ENCODE measurements around the gene NUDT4B.
"Not testable (repeated sequence)": the region's sequence is repeated elsewhere in the genome, so short reads cannot be mapped to it uniquely, and the experiment has no call there.

Gene NUDT4B

DNA sequence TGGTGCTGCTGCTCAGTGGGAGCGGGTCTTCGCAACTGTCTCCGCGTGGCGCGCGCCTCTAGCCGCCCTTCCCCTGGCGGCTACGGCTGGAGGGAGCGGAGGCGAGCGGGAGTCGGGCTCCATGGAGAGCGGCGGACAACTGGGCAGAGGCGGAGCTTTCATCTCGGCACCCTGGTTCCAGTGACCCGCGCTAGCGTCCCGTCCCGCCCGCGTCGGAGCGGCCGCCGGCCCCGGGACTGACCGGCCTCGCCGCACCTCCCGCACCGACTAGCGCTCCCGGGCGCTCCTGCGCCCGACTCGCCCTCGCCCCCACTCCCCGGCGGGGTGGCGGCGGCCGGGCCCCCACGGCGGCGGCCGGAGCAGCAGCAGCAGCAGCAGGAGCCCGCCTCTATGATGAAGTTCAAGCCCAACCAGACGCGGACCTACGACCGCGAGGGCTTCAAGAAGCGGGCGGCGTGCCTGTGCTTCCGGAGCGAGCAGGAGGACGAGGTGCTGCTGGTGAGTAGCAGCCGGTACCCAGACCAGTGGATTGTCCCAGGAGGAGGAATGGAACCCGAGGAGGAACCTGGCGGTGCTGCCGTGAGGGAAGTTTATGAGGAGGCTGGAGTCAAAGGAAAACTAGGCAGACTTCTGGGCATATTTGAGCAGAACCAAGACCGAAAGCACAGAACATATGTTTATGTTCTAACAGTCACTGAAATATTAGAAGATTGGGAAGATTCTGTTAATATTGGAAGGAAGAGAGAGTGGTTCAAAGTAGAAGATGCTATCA, at the start of gene NUDT4B:
Gene NUDT4B (plus strand): TSS at position 212 of the 772 bp plus-strand sequence. CDS start 179 bp downstream, at position 391.
- DNase-seq = not testable (repeated sequence)

GRCh38 chr1:148699357-148699756, 49.2 kb upstream of the NUDT4B start:
- DNase-seq = not testable (repeated sequence)

DNA sequence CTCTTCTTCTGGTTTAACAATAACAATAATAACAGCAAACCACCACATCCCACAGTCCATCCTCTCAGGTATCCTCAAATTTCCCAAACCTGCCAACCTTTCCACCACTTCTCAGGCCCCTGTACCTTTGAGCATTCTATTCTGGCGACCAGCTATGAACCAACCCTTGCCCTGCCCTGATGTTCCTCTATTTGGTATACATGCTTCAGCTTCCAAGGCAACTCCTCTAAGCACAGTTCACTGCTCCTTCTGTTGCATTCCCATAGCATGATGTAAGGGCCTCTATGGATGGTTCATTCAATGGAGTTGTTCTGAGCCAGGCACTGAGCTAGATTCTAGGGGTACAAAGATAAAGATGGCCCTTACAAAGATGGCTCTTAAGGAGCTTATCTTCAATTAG, 46.3 kb upstream of the NUDT4B start:
- not testable (repeated sequence) for DNase-seq

- not testable (repeated sequence) for DNase-seq
These were observed 44.5 kb upstream of the NUDT4B start for GRCh38 chr1:148703973-148704591.

DNA sequence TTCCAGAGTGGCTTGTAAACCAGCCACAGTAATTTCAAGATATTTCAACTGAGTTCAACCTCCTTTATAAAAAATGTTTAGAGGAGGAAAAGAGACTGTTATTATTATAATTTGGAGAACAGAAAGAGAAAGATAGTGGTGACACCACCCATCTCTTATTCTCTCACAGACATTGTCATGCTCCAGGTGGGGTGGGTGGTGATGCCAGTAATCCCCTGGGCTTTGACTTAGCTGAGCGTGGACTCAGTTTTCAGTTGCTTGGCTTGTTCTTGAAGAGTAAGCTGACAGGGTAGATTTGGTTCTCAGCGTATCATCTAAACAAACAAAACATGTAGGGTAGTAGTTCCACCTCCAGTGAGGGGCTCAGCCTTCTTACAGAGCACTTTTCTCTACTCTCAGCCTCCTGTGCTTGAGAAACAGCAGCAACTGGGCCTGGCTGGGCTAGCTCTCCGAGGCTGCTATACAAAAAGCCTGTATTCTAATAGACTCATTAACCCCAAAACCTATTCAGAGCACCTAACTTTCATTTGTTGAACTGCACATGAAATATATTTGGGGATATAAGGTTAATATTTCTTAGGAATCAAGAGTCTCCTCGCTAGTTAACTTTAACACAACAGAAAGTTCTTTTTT, 43.1 kb upstream of the NUDT4B start:
- DNase-seq = not testable (repeated sequence)

GRCh38 chr1:148708779-148709333, 39.7 kb upstream of the NUDT4B start:
- not testable (repeated sequence) for DNase-seq

DNA sequence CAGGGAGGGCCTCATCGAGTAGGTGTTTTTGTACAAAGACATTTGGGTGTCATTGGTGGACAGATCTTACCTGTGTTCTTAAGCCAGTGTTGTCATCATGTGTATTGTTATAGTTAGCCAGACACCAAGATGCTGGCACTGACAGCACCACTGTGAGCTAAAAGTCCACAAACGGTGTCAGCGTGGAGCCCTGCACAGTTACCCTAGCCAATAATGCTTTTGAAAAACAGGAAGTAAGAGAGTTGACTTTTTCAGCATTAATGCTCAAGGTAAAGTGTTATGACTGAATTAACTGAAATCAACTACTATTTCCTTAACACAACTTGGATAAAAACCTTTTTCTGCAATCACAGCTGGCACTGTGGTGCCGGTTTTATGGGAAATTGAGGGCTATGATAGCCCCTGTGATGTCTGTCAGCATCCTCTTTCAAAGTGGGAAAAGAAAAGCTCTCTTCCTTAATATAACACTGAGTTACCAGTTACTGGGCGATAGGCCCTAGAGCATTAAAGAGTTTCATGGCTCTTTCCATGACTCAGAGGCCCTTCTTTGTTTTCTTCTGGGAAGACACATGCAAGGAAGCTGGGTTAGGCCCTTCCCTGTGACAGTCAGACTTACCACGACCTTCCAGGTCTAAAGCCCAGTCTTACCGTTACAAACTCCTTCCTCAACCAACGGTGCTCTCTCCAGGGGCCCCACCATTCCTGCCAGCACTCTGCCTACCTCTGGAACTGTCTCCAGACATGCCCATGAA, 37.6 kb upstream of the NUDT4B start:
- DNase-seq = not testable (repeated sequence)

- DNase-seq = not testable (repeated sequence)
These were observed 36.2 kb upstream of the NUDT4B start for GRCh38 chr1:148712353-148712752.

DNA sequence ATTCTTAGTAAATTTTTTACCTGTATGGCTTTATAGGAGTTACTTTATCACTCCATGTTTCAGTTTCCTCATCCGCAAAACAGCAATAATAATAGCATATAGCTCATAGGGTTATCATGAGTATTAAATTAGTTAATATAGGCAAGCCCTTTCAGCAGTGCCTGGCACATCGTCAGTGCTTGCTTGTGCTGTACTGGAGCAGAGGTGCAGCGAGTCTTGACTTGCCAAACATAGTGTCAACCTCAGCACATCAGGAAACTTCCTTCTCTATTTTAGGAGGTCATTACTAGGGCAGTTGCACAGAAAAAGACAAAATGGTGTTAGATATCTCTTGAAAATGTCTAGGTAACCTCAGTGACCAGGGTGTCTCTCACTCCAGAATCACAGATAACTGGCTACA, 33.1 kb upstream of the NUDT4B start:
- not testable (repeated sequence) for DNase-seq

- DNase-seq = not testable (repeated sequence)
These were observed 31.5 kb upstream of the NUDT4B start for GRCh38 chr1:148716966-148717520.

GRCh38 chr1:148720918-148721317, 27.7 kb upstream of the NUDT4B start:
- not testable (repeated sequence) for DNase-seq

DNA sequence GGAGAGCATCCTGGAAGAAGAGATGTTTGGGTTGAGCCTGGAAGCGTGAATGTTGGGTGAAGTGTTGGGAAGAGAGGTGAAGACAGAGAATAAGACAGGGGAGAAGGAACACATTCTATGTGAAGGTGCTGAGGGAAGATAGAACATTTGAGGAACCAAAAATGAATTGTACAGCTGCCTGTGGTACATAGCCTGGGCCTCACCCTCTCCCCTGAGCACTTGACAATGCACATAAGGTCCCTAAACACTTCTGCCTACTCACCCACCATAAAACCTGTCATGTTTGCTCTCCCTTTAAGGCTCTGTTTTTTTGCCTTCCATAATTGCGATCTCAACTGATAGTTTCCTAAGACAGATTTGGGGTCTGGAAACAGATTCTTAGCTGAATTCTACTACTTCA, 25.8 kb upstream of the NUDT4B start:
- not testable (repeated sequence) for DNase-seq

DNA sequence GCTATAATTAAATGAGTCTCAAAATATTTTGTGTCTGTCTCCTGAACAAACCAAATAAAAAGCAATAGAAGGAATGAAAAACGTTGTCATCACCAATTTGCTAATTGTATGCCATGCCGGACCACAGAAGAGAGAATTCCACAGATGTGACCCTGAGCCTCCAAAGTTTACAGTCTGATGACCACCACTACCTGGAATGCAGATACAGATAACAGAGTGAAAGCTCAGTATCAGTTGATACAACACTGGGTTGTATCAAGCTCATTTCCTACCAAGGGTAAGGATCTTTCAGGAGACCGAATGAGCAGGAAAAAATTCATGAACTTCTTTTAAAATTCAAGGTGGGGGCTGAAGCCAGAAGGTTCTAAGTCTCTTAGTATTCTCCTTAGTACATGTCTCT, 25.1 kb upstream of the NUDT4B start:
- not testable (repeated sequence) for DNase-seq

DNA sequence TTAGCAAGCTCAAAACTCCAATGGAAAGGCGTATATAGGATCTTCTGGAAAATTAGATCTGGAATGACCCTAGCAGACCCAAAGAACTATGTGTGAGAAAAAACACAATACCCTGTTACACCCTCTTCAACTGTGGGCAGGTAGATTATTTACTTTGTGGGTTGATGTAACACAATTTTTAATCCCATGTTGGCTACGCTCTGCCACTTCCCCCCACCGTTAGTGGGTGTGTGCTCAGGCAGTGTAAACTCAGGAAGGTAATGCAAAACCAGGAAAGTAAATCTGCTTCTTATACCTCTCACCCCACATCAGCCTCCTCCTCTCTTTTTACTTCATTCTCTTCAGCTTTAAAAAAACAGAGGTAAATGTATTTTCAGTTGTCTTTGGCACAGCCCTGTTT, 23.7 kb upstream of the NUDT4B start:
- DNase-seq = not testable (repeated sequence)

- not testable (repeated sequence) for DNase-seq
These were observed 20.7 kb upstream of the NUDT4B start for GRCh38 chr1:148727862-148728261.

GRCh38 chr1:148729128-148729527, 19.4 kb upstream of the NUDT4B start:
- not testable (repeated sequence) for DNase-seq

DNA sequence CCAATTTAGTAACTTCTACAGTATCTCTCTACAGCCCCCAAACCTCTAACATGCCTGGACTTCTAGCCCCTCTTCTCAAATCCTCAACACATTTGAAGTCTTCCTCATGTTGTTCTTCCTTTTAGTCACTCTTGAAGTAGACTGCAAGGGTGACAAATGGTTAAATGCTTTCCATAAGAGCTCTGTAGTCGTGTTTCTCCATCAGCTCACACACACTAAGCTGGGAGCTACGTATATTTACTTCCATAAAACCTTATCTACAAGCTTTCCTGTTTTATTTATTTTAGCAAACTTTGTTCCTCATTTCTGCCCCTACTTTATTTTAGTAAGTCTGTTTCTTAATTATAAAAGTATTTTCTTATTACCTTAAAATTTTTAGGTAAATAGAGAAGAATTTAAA, 19.0 kb upstream of the NUDT4B start:
- not testable (repeated sequence) for DNase-seq

- DNase-seq = not testable (repeated sequence)
These were observed 16.3 kb upstream of the NUDT4B start for GRCh38 chr1:148732277-148732676.

DNA sequence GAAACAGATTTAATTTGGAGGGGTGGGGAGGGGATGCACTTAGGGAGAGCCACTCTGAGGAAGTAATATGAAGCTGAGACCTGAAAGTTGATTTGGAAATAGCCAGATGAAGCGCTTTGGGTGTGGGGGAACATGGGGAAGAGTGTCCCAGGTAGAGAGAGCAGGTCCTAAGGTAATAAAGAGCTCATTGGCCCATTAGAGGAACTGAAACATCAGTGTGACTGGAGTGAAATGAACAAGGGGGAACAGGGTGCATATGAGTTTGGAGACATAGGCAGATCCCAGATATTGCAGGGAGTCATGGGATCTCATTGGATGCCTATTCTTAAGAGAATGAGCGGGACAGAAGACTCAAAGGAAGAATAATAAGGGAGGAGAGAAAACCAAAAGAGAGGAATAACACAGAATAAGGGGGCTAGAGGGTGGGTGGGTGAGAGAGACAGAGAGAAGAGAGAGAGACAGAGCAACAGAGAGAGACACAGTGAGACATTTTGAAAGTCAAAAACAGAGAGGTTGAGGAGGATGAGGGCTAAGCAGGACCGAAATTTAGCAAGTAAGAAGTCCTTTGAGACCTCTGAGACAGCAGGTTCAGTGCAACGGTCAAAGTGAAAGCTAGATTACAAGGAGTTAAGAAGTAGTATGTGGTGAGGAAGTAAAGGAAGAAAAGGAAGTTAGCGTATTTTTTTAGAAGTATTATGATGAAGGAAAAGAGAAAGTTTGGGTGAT, 14.8 kb upstream of the NUDT4B start:
- DNase-seq = not testable (repeated sequence)

GRCh38 chr1:148734311-148734662, 14.3 kb upstream of the NUDT4B start:
- DNase-seq = not testable (repeated sequence)

DNA sequence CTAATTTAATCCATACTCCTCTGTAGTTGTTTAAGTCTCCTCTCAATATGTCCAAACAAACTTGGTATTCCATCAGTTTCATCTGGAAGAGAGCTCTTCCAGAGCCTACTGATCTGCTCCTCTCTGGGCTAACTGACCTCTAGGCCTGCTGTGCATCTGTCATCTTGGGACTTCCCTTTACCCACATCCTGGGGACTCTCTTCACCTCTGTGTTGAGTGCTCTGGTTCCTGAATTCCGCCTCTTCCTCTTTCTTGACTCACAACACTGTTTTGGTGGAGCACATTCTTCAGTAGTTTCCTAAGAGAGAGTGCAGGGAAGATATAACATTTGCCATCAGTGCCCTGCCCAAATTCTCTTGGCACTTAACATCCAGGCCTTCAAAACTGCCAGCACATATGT, 13.0 kb upstream of the NUDT4B start:
- DNase-seq = not testable (repeated sequence)

- not testable (repeated sequence) for DNase-seq
These were observed 9.9 kb upstream of the NUDT4B start for GRCh38 chr1:148738667-148739066.

All from NCI-H446 (cell line).